ENCODE measurements around the gene BHLHE41.

BHLHE41 gene

GRCh38 chr12:26133521-26133920 is 8.7 kb upstream of the BHLHE41 start:
- H3K4me1 ChIP-seq (ENCODE audit: control insufficient read depth, insufficient read depth, low read length), result no peaks in the 10 kb centered on the region

GRCh38 chr12:26132866-26133265 is 8.0 kb upstream of the BHLHE41 start:
- Histone ChIP-seq H3K9me3 (ENCODE audit: control insufficient read depth, low read length) (no peaks in the 10 kb centered on the region), H3K36me3 (ENCODE audit: control insufficient read depth, insufficient read depth, low read length, severe bottlenecking) (no peaks in the 10 kb centered on the region), H3K4me1 (ENCODE audit: control insufficient read depth, insufficient read depth, low read length) (peaks cover 2% of the 10 kb centered on the region), H3K9ac (ENCODE audit: low read length) (no peak overlapping the region), H3K4me3 (ENCODE audit: low read length) (no peak overlapping the region), H3K27me3 (replicated peaks; ENCODE audit: control insufficient read depth, insufficient read depth, low read length) (peaks cover 10% of the 10 kb centered on the region)
- no peak for DNase-seq (ENCODE audit: low read depth)

More at GRCh38 chr12:26133521-26133920, 8.7 kb upstream of the BHLHE41 start:
- Histone ChIP-seq H3K9ac (ENCODE audit: low read length) (no peak overlapping the region), H3K4me3 (ENCODE audit: low read length) (no peak overlapping the region), H3K27me3 (replicated peaks; ENCODE audit: control insufficient read depth, insufficient read depth, low read length) (peaks cover 10% of the 10 kb centered on the region), H3K9me3 (ENCODE audit: control insufficient read depth, low read length) (no peaks in the 10 kb centered on the region), H3K36me3 (ENCODE audit: control insufficient read depth, insufficient read depth, low read length, severe bottlenecking) (no peaks in the 10 kb centered on the region)
- DNase-seq (ENCODE audit: low read depth), result no peak

GRCh38 chr12:26131936-26132335 is 7.1 kb upstream of the BHLHE41 start:
- Histone ChIP-seq H3K4me1 (ENCODE audit: control insufficient read depth, insufficient read depth, low read length) (peaks cover 12% of the 10 kb centered on the region), H3K9ac (ENCODE audit: low read length) (no peak overlapping the region), H3K4me3 (ENCODE audit: low read length) (no peak overlapping the region), H3K9me3 (ENCODE audit: control insufficient read depth, low read length) (no peaks in the 10 kb centered on the region), H3K36me3 (ENCODE audit: control insufficient read depth, insufficient read depth, low read length, severe bottlenecking) (no peaks in the 10 kb centered on the region), H3K27me3 (replicated peaks; ENCODE audit: control insufficient read depth, insufficient read depth, low read length) (peaks cover 10% of the 10 kb centered on the region)
- no peak for DNase-seq (ENCODE audit: low read depth)

- DNase-seq (ENCODE audit: low read depth), result no peak
- H3K36me3 ChIP-seq (ENCODE audit: control insufficient read depth, insufficient read depth, low read length, severe bottlenecking), result no peaks in the 10 kb centered on the region
- peaks cover 15% of the 10 kb centered on the region for H3K4me1 ChIP-seq (ENCODE audit: control insufficient read depth, insufficient read depth, low read length)
- H3K9me3 ChIP-seq (ENCODE audit: control insufficient read depth, low read length), result no peaks in the 10 kb centered on the region
- H3K4me3 ChIP-seq (ENCODE audit: low read length), result no peak overlapping the region
- H3K9ac ChIP-seq (ENCODE audit: low read length), result no peak overlapping the region
- peaks cover 10% of the 10 kb centered on the region for H3K27me3 ChIP-seq (replicated peaks; ENCODE audit: control insufficient read depth, insufficient read depth, low read length)
Measured at GRCh38 chr12:26130728-26131127, 5.9 kb upstream of the BHLHE41 start.

GRCh38 chr12:26128168-26128567 is 3.3 kb upstream of the BHLHE41 start:
- no peaks in the 10 kb centered on the region for H3K9me3 ChIP-seq (ENCODE audit: control insufficient read depth, low read length)
- no peak overlapping the region for H3K4me3 ChIP-seq (ENCODE audit: low read length)
- H3K9ac ChIP-seq (ENCODE audit: low read length), result no peak overlapping the region
- H3K36me3 ChIP-seq (ENCODE audit: control insufficient read depth, insufficient read depth, low read length, severe bottlenecking), result no peaks in the 10 kb centered on the region
- H3K4me1 ChIP-seq (ENCODE audit: control insufficient read depth, insufficient read depth, low read length), result peaks cover 22% of the 10 kb centered on the region
- DNase-seq (ENCODE audit: low read depth), result peak; percentile 68
- H3K27me3 ChIP-seq (replicated peaks; ENCODE audit: control insufficient read depth, insufficient read depth, low read length), result peaks cover 10% of the 10 kb centered on the region

- Histone ChIP-seq H3K9me3 (ENCODE audit: control insufficient read depth, low read length) (no peaks in the 10 kb centered on the region), H3K4me3 (ENCODE audit: low read length) (no peak overlapping the region), H3K27me3 (replicated peaks; ENCODE audit: control insufficient read depth, insufficient read depth, low read length) (peaks cover 10% of the 10 kb centered on the region), H3K4me1 (ENCODE audit: control insufficient read depth, insufficient read depth, low read length) (peaks cover 22% of the 10 kb centered on the region), H3K9ac (ENCODE audit: low read length) (no peak overlapping the region), H3K36me3 (ENCODE audit: control insufficient read depth, insufficient read depth, low read length, severe bottlenecking) (no peaks in the 10 kb centered on the region)
- no peak for DNase-seq (ENCODE audit: low read depth)
Measured at GRCh38 chr12:26127404-26127803, 2.6 kb upstream of the BHLHE41 start.

GRCh38 chr12:26126340-26127284 is 1.8 kb upstream of the BHLHE41 start:
- H3K9me3 ChIP-seq (ENCODE audit: control insufficient read depth, low read length), result no peaks in the 10 kb centered on the region
- DNase-seq (ENCODE audit: low read depth), result peak; percentile 96
- no peaks in the 10 kb centered on the region for H3K36me3 ChIP-seq (ENCODE audit: control insufficient read depth, insufficient read depth, low read length, severe bottlenecking)
- peak overlapping the region; percentile 81 for H3K9ac ChIP-seq (ENCODE audit: low read length)
- peaks cover 3% of the 10 kb centered on the region for H3K27me3 ChIP-seq (replicated peaks; ENCODE audit: control insufficient read depth, insufficient read depth, low read length)
- peak overlapping the region; percentile 84 for H3K4me3 ChIP-seq (ENCODE audit: low read length)
- H3K4me1 ChIP-seq (ENCODE audit: control insufficient read depth, insufficient read depth, low read length), result peaks cover 25% of the 10 kb centered on the region

- H3K4me3 ChIP-seq (ENCODE audit: low read length), result peak overlapping the region; percentile 84
- H3K9me3 ChIP-seq (ENCODE audit: control insufficient read depth, low read length), result no peaks in the 10 kb centered on the region
- H3K4me1 ChIP-seq (ENCODE audit: control insufficient read depth, insufficient read depth, low read length), result peaks cover 35% of the 10 kb centered on the region
- peak overlapping the region; percentile 81 for H3K9ac ChIP-seq (ENCODE audit: low read length)
- H3K36me3 ChIP-seq (ENCODE audit: control insufficient read depth, insufficient read depth, low read length, severe bottlenecking), result no peaks in the 10 kb centered on the region
- H3K27me3 ChIP-seq (replicated peaks; ENCODE audit: control insufficient read depth, insufficient read depth, low read length), result no peaks in the 10 kb centered on the region
- peak; percentile 89 for DNase-seq (ENCODE audit: low read depth)
Measured at GRCh38 chr12:26125400-26126339, 833 bp upstream of the BHLHE41 start.

GRCh38 chr12:26123482-26123980 is 1.3 kb downstream of the BHLHE41 start:
- Histone ChIP-seq H3K27me3 (replicated peaks; ENCODE audit: control insufficient read depth, insufficient read depth, low read length) (no peaks in the 10 kb centered on the region), H3K9me3 (ENCODE audit: control insufficient read depth, low read length) (no peaks in the 10 kb centered on the region), H3K36me3 (ENCODE audit: control insufficient read depth, insufficient read depth, low read length, severe bottlenecking) (no peaks in the 10 kb centered on the region), H3K9ac (ENCODE audit: low read length) (peak overlapping the region; percentile 83), H3K4me1 (ENCODE audit: control insufficient read depth, insufficient read depth, low read length) (peaks cover 50% of the 10 kb centered on the region), H3K4me3 (ENCODE audit: low read length) (peak overlapping the region; percentile 79)
- DNase-seq (ENCODE audit: low read depth), result no peak

- Histone ChIP-seq H3K4me3 (ENCODE audit: low read length) (peak overlapping the region; percentile 79), H3K9ac (ENCODE audit: low read length) (peak overlapping the region; percentile 83), H3K4me1 (ENCODE audit: control insufficient read depth, insufficient read depth, low read length) (peaks cover 48% of the 10 kb centered on the region), H3K9me3 (ENCODE audit: control insufficient read depth, low read length) (no peaks in the 10 kb centered on the region), H3K27me3 (replicated peaks; ENCODE audit: control insufficient read depth, insufficient read depth, low read length) (no peaks in the 10 kb centered on the region), H3K36me3 (ENCODE audit: control insufficient read depth, insufficient read depth, low read length, severe bottlenecking) (no peaks in the 10 kb centered on the region)
- peak; percentile 81 for DNase-seq (ENCODE audit: low read depth)
Measured at GRCh38 chr12:26122681-26123481, 2.0 kb downstream of the BHLHE41 start.
